HG03432 (cell line): ENCODE measurements around the gene SEC23A.
"Not testable (repeated sequence)": the region's sequence is repeated elsewhere in the genome, so short reads cannot be mapped to it uniquely, and the experiment has no call there.

Experiments used
- ATAC-seq: cut with Tn5 transposase; IDR thresholded peaks from one replicate; pipeline ENCODE4 v1.9.1; 2021; ENCODE audit warnings: mild to moderate bottlenecking, moderate library complexity; ENCODE audit not compliant: unreplicated experiment

The SEC23A gene

DNA sequence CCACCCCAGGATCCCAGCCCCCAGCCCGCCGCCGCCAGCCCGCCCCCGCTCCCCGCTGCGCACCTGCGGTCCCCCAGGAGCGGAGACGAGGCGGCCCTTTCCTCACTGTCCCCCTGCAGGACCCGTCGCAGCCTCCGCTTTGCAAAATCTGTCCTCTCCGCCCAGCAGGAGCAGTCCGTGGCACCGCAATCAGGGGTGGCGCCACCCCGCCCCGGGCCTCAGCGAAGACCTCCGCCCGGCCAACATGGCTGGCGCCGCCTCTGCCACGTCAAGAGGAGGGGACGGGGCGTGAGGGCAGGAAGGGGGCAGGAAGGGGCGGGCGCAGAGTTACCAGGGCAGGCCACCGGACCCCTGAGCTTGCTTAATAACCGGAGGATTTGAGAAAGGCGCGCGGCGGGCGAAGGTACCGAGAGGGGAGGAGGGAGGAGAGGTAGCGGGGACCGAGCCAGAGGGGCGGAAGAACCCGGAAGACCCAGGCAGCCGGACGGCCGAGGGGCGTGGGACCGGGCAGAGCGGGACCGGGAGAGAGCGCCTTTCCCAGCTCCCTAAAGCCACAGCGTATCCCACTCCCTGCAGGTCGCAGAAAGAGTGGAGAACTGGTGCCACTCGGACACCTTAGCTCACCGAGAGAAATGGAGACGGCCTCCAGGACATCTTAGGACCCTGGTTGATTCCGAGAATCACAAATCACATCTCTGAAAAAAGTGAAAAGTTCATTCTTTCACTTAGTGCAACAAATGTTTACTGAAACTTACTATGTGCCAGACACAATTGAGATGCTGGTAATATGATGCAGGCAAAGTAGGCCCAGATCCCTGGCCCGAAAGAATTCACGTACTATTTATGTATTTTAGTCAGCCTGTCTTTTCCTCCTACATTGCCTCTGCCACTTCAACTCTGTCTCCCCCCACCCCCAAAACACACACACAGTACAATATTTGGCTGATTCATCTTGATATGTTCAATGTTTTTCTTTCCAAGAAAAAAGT is at the start of gene SEC23A:
Gene SEC23A (minus strand): TSS at position 267 of the 989 bp plus-strand sequence. CDS start 7,117 bp downstream, outside the sequence.
- peak; percentile 96 for ATAC-seq

DNA sequence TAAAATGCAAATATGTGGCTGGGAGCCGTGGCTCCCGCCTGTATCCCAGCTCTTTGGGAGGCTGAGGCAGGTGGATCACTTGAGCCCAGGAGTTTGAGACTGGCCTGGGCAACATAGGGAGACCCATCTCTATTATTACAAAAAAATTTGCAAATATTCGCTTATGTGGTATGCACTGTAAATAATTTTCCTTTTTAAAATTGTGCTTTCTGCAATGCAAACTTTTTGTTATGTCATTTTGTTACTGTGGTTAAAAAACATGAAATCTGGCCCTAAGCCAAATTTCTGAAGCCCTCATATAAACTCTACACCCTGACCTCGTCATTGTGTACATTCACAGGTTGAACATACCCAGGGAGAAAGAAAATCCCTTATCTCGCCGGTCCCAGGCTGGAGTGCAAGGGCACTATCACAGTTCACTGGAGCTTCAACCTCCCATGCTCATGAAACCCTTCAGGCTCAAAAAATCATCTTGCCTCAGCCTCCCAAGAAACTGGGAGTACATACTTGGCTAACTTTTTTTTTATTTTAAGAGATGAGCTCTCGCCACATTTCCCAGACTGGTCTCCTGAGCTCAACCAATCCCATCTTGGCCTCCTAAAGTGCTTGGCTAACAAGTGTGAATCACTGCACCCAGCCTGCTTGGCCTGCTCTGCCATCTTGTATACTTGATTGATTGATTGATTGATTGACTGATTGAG is 42.4 kb upstream of the SEC23A start:
- no peak for ATAC-seq

- ATAC-seq, result not testable (repeated sequence)
Measured at GRCh38 chr14:39143226-39143625, 40.2 kb upstream of the SEC23A start.

- not testable (repeated sequence) for ATAC-seq
Measured at GRCh38 chr14:39141623-39142022, 38.6 kb upstream of the SEC23A start.

DNA sequence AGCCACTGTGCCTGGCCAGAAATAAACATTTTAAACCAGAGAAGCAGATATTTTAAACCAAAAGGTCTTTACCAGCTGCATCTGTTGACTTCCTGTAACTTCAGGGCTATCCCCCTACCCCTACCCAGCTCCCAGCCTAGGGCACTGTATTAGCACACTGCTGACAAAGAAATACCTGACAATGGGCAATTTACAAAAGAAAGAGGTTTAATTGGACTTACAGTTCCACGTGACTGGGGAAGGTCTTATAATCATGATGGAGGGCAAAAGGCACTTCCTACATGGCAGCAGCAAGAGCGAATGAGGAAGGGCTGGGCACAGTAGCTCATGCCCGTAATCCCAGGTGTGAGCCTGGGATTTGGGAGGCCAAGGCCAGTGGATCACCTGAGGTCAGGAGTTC is 37.1 kb upstream of the SEC23A start:
- ATAC-seq, result no peak

DNA sequence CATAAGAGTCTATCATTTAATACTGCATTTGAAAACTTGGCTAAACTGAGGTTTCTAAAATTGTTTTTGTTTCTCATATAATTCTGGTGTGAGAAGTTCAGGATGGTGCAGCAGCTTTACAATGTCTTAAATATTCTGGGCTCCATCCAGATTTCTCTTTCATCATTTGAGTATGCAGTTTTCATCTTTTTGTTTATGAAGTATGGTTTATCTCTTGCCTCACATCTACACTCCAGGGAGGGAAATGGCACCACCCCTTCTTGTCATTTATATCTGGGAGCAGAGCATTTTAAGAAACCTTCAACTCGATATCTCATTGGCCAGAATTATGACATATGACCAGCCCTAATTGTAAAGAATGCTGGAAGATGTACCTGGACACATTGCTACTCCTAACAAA is 35.4 kb upstream of the SEC23A start:
- no peak for ATAC-seq

- not testable (repeated sequence) for ATAC-seq
Measured at GRCh38 chr14:39137835-39138234, 34.8 kb upstream of the SEC23A start.

DNA sequence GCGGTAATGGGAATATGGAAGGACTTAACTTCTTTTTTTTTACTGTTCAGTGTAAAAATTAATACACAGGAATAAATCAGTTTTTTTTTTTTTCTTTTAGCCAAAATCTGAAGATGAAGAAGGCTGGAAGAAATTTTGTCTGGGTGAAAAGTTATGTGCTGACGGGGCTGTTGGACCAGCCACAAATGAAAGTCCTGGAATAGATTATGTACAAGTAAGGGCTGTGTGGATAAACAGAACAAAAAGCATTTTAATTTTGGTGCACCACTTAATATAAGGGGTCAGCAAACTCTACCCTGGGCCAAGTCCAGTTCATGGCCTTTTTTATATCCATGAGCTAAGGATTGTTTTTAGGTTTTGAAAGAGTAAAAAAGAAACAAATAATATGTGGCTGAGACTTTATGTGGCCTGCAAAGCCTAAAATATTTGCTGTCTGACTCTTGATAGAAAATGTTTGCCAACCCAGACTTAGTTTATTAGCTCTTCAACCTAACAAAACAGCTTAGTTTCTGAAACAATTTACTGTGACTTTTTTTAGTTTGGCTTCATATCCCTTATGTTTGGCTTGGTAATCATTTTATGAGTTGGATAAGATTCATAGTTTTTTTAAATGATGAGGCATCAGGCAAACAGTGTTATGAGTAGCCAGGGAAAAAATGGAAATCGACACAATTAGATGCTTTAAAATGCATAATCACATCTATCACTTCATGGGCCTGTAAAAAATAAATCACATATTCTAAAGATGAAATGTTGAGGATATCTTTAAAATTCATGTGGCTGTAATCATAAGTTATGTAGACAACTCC is 19.5 kb upstream of the SEC23A start:
- ATAC-seq, result no peak

DNA sequence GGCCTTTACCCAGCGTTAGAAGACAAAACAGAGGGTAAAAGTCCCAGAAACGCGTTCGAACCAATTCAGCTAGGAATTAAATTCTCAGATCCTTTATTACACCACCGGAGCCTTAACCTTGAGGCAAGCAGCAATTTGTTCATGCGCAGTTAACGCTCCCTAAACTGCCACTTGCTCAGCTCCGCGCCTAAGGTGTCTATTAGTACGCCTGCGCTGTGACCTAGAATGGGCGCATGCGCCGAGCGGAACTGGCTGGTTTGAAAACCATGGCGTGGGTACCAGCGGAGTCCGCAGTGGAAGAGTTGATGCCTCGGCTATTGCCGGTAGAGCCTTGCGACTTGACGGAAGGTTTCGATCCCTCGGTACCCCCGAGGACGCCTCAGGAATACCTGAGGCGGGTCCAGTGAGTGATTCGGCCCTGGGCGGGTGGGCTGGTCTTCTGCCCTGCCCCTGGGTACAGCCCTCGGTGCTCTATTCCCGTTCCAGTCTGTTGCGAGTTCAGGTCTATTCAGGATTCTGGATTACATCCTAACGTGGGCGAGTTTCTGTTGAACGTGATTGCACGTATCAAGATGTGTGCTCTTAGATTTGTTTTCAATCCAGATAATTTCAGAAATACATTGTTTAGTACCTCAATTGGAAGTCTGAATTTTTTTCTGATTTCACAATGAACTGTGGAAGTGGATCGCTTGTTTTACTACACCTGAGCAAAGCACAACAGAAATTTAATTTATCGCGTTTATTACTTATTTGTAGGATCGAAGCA is 11.2 kb upstream of the SEC23A start, which contains the start of gene GEMIN2:
Gene GEMIN2 (plus strand): TSS at position 251 of the 766 bp plus-strand sequence. CDS start 16 bp downstream, at position 267.
- ATAC-seq, result peak; percentile 87

GRCh38 chr14:39113685-39114072 is 10.6 kb upstream of the SEC23A start:
- no peak for ATAC-seq

- ATAC-seq, result no peak
Measured at GRCh38 chr14:39109893-39110715, 7.1 kb upstream of the SEC23A start.

DNA sequence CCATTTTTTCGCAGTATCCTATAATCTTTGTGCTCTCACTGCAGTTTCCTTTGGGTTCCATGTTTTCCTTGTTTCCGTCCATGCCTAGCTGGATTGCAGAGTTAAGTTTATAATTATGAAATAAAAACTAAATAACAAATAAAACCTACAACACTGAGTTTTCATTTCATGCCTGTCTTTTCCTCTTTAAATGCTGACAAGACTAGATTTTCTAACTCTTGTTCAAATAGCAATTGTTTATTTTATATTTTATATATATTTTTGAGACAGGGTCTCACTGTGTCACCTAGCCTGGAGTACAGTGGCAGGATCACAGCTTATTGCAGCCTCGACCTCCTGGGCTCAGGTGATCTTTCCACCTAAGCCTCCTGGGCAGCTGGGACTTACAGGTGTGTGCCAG is 5.8 kb upstream of the SEC23A start:
- no peak for ATAC-seq

- no peak for ATAC-seq
Measured at GRCh38 chr14:39107591-39107996, 4.6 kb upstream of the SEC23A start.

DNA sequence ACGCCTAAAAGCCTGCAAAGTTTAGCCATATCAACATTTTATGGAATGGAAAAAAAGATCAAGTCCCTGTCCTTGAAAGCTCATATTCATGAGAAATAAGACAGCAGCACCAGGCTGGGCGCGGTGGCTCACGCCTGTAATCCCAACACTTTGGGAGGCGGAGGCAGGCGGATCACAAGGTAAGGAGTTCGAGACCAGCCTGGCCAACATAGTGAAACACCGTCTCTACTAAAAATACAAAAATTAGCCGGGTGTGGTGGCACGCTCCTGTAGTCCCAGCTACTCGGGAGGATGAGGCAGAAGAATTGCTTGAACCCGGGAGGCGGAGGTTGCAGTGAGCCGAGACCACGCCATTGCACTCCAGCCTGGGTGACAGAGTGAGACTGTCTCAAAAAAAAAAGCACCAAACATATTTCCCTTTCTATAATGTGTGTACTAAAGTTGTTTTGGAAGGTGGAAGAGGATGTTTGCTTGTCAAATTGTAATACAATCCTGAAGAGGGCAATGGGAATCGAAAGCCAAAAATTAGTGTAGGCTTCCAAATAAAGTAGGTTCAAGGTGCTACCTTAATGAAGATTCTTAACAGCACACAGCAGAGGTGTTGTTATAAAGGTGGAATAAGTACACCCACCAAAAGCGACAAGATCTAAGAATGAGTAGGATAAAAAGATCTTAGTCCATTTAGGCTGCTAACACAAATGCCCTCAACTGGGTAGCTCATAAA is 1.2 kb upstream of the SEC23A start:
- ATAC-seq, result not testable (repeated sequence)

- ATAC-seq, result peak; percentile 18
Measured at GRCh38 chr14:39102265-39102968, 618 bp downstream of the SEC23A start.

GRCh38 chr14:39099748-39100147 is 3.3 kb downstream of the SEC23A start:
- no peak for ATAC-seq

DNA sequence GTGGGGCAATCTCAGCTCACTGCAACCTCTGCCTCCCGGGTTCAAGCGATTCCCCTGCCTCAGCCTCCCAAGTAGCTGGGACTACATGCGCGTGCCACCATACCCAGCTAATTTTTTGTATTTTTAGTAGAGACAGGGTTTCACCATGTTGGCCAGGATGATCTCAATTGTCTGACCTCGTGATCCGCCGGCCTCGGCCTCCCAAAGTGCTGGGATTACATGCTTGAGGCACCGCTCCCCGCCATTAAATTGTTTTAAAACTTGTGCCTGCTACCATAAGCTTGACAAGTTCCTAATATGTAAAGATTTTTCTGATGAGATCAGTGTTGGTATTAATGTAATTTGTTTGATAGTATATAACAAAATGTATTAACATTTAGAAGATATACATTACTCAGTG is 3.8 kb downstream of the SEC23A start:
- ATAC-seq, result not testable (repeated sequence)

- ATAC-seq, result no peak
Measured at GRCh38 chr14:39097159-39097558, 5.9 kb downstream of the SEC23A start.
